H1 (cell line): ENCODE results near the gene KLHDC10. TPM values are rescaled to one million over a fixed set of nuclear protein-coding genes. Genes with fewer than 3 reads are reported as not detected.

Experiments
- CTCF ChIA-PET: fragments of 300-600 bp; sonication (Branson Sonifier 250); formaldehyde crosslinking; loops from one replicate; lab custom pipeline; 2021; ENCODE audit not compliant: partially characterized antibody; lab: Charles Lee
- POLR2A ChIA-PET: fragments of 300-600 bp; sonication (Branson Sonifier 250); formaldehyde crosslinking; loops from one replicate; lab custom pipeline; 2021; ENCODE audit warnings: inconsistent platforms; ENCODE audit not compliant: partially characterized antibody; lab: Charles Lee
- DNase-seq, 2 experiments: peaks; one replicate each; pipeline versions ENCODE4 v3.0.0 to v3.0.0-alpha.2; 2010 to 2022; ENCODE audit warnings: low spot score in 2 of 2, low read depth in 1 of 2, mixed read lengths in 1 of 2
- FAIRE-seq: peaks from 2 replicates; lab custom pipeline; 2011; peaks lifted over from hg19 to GRCh38; lab: Jason Lieb, UNC
- H2AFZ ChIP-seq: 2 replicates; pipeline ENCODE4 v1.8.1; 2012; ENCODE audit warnings: low read length, inconsistent platforms
- H2AK5ac ChIP-seq: 2 replicates; pipeline ENCODE4 v1.6.1; 2013; ENCODE audit warnings: low read depth, low read length
- H2BK120ac ChIP-seq: replicated peaks from 2 replicates; pipeline ENCODE3; 2013; ENCODE audit warnings: low read depth, low read length, inconsistent platforms
- H2BK12ac ChIP-seq: 2 replicates; pipeline ENCODE4 v1.6.1; 2013; ENCODE audit warnings: low read depth, low read length
- H2BK15ac ChIP-seq: 2 replicates; pipeline ENCODE4 v1.6.1; 2013; ENCODE audit warnings: low read length
- H2BK20ac ChIP-seq: 2 replicates; pipeline ENCODE4 v1.6.1; 2013; ENCODE audit warnings: low read length
- H2BK5ac ChIP-seq: 2 replicates; pipeline ENCODE4 v1.6.1; 2013; ENCODE audit warnings: low read depth, low read length
- H3K14ac ChIP-seq: 2 replicates; pipeline ENCODE4 v1.6.1; 2013; ENCODE audit warnings: inconsistent platforms; ENCODE audit not compliant: insufficient read length
- H3K18ac ChIP-seq: 2 replicates; pipeline ENCODE4 v1.6.1; 2013; ENCODE audit warnings: low read length; ENCODE audit errors: extremely low read depth
- H3K23ac ChIP-seq: 2 replicates; pipeline ENCODE4 v1.6.1; 2013; ENCODE audit warnings: inconsistent platforms; ENCODE audit not compliant: insufficient read length
- H3K23me2 ChIP-seq: 2 replicates; pipeline ENCODE4 v1.6.1; 2013; ENCODE audit warnings: low read depth, low read length
- H3K27ac ChIP-seq: 2 replicates; pipeline ENCODE4 v1.6.1; 2011; ENCODE audit warnings: low read depth, low read length, inconsistent platforms
- H3K27me3 ChIP-seq, 4 experiments: replicated peaks in 1 of 4; 1 replicate in 1 of 4; 2 replicates in 3 of 4; pipeline versions ENCODE4 v1.6.1 to v1.8.1; 2011 to 2013; ENCODE audit warnings: low read length in 3 of 4, mild to moderate bottlenecking in 3 of 4, inconsistent platforms in 2 of 4, mixed read lengths in 2 of 4, moderate library complexity in 1 of 4; ENCODE audit not compliant: control insufficient read depth in 3 of 4, insufficient read depth in 3 of 4; ENCODE audit errors: extremely low read depth in 1 of 4
- H3K36me3 ChIP-seq, 4 experiments: 2 replicates each; pipeline versions ENCODE4 v1.6.1 to v1.8.1; 2011 to 2013; ENCODE audit warnings: mild to moderate bottlenecking in 4 of 4, low read length in 3 of 4, moderate library complexity in 2 of 4, control low read depth in 1 of 4, inconsistent platforms in 1 of 4; ENCODE audit not compliant: insufficient read depth in 4 of 4, control insufficient read depth in 2 of 4
- H3K4ac ChIP-seq: replicated peaks from 2 replicates; pipeline ENCODE3; 2013; ENCODE audit warnings: low read length, low read depth, mixed read lengths, inconsistent platforms; ENCODE audit not compliant: insufficient read length
- H3K4me1 ChIP-seq, 4 experiments: replicated peaks in 1 of 4; 1 replicate in 1 of 4; 2 replicates in 3 of 4; pipeline versions ENCODE4 v1.6.1 to v1.8.1; 2011 to 2013; ENCODE audit warnings: low read length in 3 of 4, inconsistent platforms in 2 of 4, mixed read lengths in 1 of 4; ENCODE audit not compliant: insufficient read depth in 4 of 4, control insufficient read depth in 3 of 4
- H3K4me2 ChIP-seq, 2 experiments: 2 replicates each; pipeline versions ENCODE4 v1.6.1 to v1.8.1; 2011 to 2013; ENCODE audit warnings: low read depth in 2 of 2, low read length in 2 of 2, control low read depth in 1 of 2, inconsistent platforms in 1 of 2, mild to moderate bottlenecking in 1 of 2; ENCODE audit not compliant: insufficient read depth in 1 of 2
- H3K4me3 ChIP-seq, 4 experiments: fragments of 200-600, 300-600 bp in 1 of 4; sonication (generic), shearing (Covaris generic), sonication (Bioruptor Twin) in 1 of 4; 2 replicates each; pipeline versions ENCODE4 v1.5.1 to v1.8.1; 2011 to 2016; ENCODE audit warnings: low read length in 4 of 4, low read depth in 3 of 4, control low read depth in 2 of 4, inconsistent platforms in 2 of 4, mild to moderate bottlenecking in 2 of 4, mixed read lengths in 1 of 4, moderate library complexity in 1 of 4; ENCODE audit not compliant: insufficient read depth in 2 of 4; ENCODE audit errors: extremely low read depth in 1 of 4
- H3K56ac ChIP-seq: replicated peaks from 2 replicates; pipeline ENCODE3; 2013; ENCODE audit warnings: low read depth, mild to moderate bottlenecking, mixed read lengths, low read length, inconsistent platforms; ENCODE audit not compliant: insufficient read length
- H3K79me1 ChIP-seq: 2 replicates; pipeline ENCODE4 v1.6.1; 2013; ENCODE audit warnings: low read depth, low read length, control low read depth
- H3K79me2 ChIP-seq, 2 experiments: 2 replicates each; pipeline versions ENCODE4 v1.6.1 to v1.8.1; 2012 to 2013; ENCODE audit warnings: low read length in 2 of 2, mild to moderate bottlenecking in 2 of 2, inconsistent platforms in 1 of 2; ENCODE audit not compliant: insufficient read depth in 2 of 2, control insufficient read depth in 1 of 2
- H3K9ac ChIP-seq, 4 experiments: replicated peaks in 1 of 4; 1 replicate in 1 of 4; 2 replicates in 3 of 4; pipeline versions ENCODE4 v1.6.1 to v1.8.1; 2011 to 2013; ENCODE audit warnings: low read depth in 3 of 4, low read length in 3 of 4, control low read depth in 2 of 4, mild to moderate bottlenecking in 2 of 4, moderate library complexity in 2 of 4, inconsistent platforms in 1 of 4; ENCODE audit errors: extremely low read depth in 1 of 4
- H3K9me3 ChIP-seq, 2 experiments: 2 replicates each; pipeline versions ENCODE4 v1.6.1 to v1.8.1; 2012 to 2013; ENCODE audit warnings: mild to moderate bottlenecking in 2 of 2, moderate library complexity in 2 of 2, control low read depth in 1 of 2, inconsistent platforms in 1 of 2, low read depth in 1 of 2, low read length in 1 of 2, mixed read lengths in 1 of 2; ENCODE audit not compliant: insufficient read depth in 2 of 2
- H4K20me1 ChIP-seq, 2 experiments: replicated peaks in 1 of 2; 2 replicates each; pipeline versions ENCODE3 to v1.8.1; 2011 to 2013; ENCODE audit warnings: inconsistent platforms in 2 of 2, low read length in 2 of 2, mild to moderate bottlenecking in 1 of 2; ENCODE audit not compliant: insufficient read depth in 2 of 2, control insufficient read depth in 1 of 2
- H4K5ac ChIP-seq: 2 replicates; pipeline ENCODE4 v1.6.1; 2013; ENCODE audit warnings: low read length, low read depth, mixed read lengths, inconsistent platforms; ENCODE audit not compliant: insufficient read length
- H4K8ac ChIP-seq: 2 replicates; pipeline ENCODE4 v1.8.0; 2013; ENCODE audit warnings: mild to moderate bottlenecking, moderate library complexity, low read length, inconsistent platforms; ENCODE audit not compliant: insufficient read depth; ENCODE audit errors: extremely low read depth
- H4K91ac ChIP-seq: replicated peaks from 2 replicates; pipeline ENCODE3; 2013; ENCODE audit warnings: low read length, mixed read lengths, inconsistent platforms; ENCODE audit not compliant: insufficient read length
- ASH2L ChIP-seq: fragments of 200-600, 300-600 bp; sonication (generic); IDR thresholded peaks from one replicate; pipeline ENCODE4 v1.7.1; 2017; ENCODE audit warnings: low read length
- BACH1 ChIP-seq: IDR thresholded peaks from 2 replicates; pipeline ENCODE4 v1.6.1; 2012; ENCODE audit warnings: low read length, improper control_type of control experiment
- BCL11A ChIP-seq, 2 experiments: IDR thresholded peaks; one replicate each; pipeline ENCODE4 v1.6.1; 2011; ENCODE audit warnings: low read depth in 2 of 2, low read length in 2 of 2, mild to moderate bottlenecking in 2 of 2
- BRCA1 ChIP-seq: IDR thresholded peaks from 2 replicates; pipeline ENCODE4 v1.6.1; 2012; ENCODE audit warnings: low read depth, low read length, improper control_type of control experiment
- CHD1 ChIP-seq: IDR thresholded peaks from 2 replicates; pipeline ENCODE4 v1.6.1; 2012; ENCODE audit warnings: low read depth, low read length, improper control_type of control experiment
- CHD2 ChIP-seq: IDR thresholded peaks from 2 replicates; pipeline ENCODE4 v1.6.1; 2012; ENCODE audit warnings: low read length, improper control_type of control experiment
- FOSL1 ChIP-seq: IDR thresholded peaks from 2 replicates; pipeline ENCODE4 v1.6.1; 2011; ENCODE audit warnings: mild to moderate bottlenecking, low read depth, low read length, moderate library complexity; ENCODE audit not compliant: insufficient read depth
- GABPA ChIP-seq: IDR thresholded peaks from 2 replicates; pipeline ENCODE4 v1.6.1; 2011; ENCODE audit warnings: mild to moderate bottlenecking, low read length, moderate library complexity, borderline replicate concordance; ENCODE audit not compliant: insufficient read depth
- JUND ChIP-seq: IDR thresholded peaks from 2 replicates; pipeline ENCODE4 v1.6.1; 2011; ENCODE audit warnings: mild to moderate bottlenecking, improper control_type of control experiment, low read length
- KDM4A ChIP-seq: IDR thresholded peaks from one replicate; pipeline ENCODE4 v1.7.1; 2012; ENCODE audit warnings: low read depth, mild to moderate bottlenecking, moderate library complexity, low read length, inconsistent platforms; ENCODE audit not compliant: severe bottlenecking
- PHF8 ChIP-seq: fragments of 200-600 bp; sonication (generic); conservative IDR thresholded peaks from 2 replicates; pipeline ENCODE4 v1.7.1; 2012; ENCODE audit warnings: low read depth, mild to moderate bottlenecking, inconsistent platforms, low read length, moderate library complexity
- POLR2A ChIP-seq, 2 experiments: IDR thresholded peaks; 1 replicate in 1 of 2; 2 replicates in 1 of 2; pipeline ENCODE4 v1.6.1; 2011; ENCODE audit warnings: low read depth in 2 of 2, low read length in 2 of 2, mild to moderate bottlenecking in 2 of 2; ENCODE audit errors: control extremely low read depth in 1 of 2
- RBBP5 ChIP-seq: IDR thresholded peaks from 2 replicates; pipeline ENCODE4 v1.7.1; 2012; ENCODE audit warnings: low read depth, mild to moderate bottlenecking, inconsistent platforms, low read length, moderate library complexity, borderline replicate concordance
- SRF ChIP-seq: IDR thresholded peaks from 2 replicates; pipeline ENCODE4 v1.6.1; 2011; ENCODE audit warnings: mild to moderate bottlenecking, low read depth, low read length, moderate library complexity
- polyA plus RNA-seq, 7 experiments: library from polyadenylated mRNA; depleted of rRNA in 3 of 7; stranded (reverse) in 5 of 7; unstranded in 2 of 7; fragments of >200 nt in 5 of 7; fragments of 200-250 nt in 2 of 7; gene quantifications; 1 replicate in 5 of 7; 2 replicates in 1 of 7; 4 replicates in 1 of 7; pipeline versions ENCODE4 v1.2.1 to v1.2.3, GENCODE V29; 2011 to 2013; ENCODE audit warnings: missing spikeins in 2 of 7, mixed read lengths in 2 of 7
- total RNA-seq: library from RNA; stranded (reverse); fragmentation: NEBNext Ultra II Directional; extraction: Animal tissue kit (Norgen Biotek cat#: 25700); gene quantifications from 2 replicates; pipeline ENCODE4 v1.2.1, GENCODE V29; 2021

The KLHDC10 gene
- total and polyA plus RNA-seq, 2 of the 8 experiments (the other 6 are each of a cell fraction or from before 2014, with no cell fraction given), result 6.6 to 14.5 TPM

DNA sequence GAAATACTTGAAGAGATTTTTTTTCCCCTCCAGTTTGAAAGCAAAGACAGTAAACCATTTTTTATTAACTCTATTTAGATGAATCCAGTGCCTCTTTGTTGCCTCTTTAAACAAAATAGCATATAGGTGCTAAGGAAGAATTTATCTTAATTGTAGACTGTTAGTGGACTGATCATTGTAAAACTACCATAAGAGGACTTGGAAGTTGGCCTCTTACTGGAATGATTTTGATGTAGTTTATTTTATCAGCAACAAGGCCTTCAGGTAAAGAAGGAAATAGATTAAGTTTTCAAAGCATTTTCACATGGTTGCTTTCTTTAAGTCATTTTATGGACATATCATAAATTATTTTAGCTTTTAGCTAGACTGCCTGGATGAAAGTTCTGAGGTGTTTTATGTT, 53.2 kb downstream of the KLHDC10 start:
- Histone ChIP-seq H3K23me2 (peaks cover 2% of the 10 kb centered on the region; the same call in 1 of the 2 replicates), H3K4me3 (no peak overlapping the region), H2BK120ac (no peak overlapping the region), H2BK5ac (no peak overlapping the region), H3K27me3 (no peaks in the 10 kb centered on the region), H3K79me1 (no peaks in the 10 kb centered on the region), H3K4me1 (no peaks in the 10 kb centered on the region), H4K91ac (no peak overlapping the region), H3K36me3 (peaks cover 0 to 28% (median 10%) of the 10 kb centered on the region in 4 experiments; a peak in 6 of 8 replicates), H3K14ac (no peak overlapping the region), H3K9ac (no peak overlapping the region), H3K18ac (no peak overlapping the region), H3K27ac (no peak overlapping the region), H3K4ac (no peak overlapping the region), H2BK20ac (no peak overlapping the region), H4K8ac (no peak overlapping the region), H3K4me2 (no peak overlapping the region), H2BK15ac (no peak overlapping the region), H2BK12ac (no peak overlapping the region), H2AFZ (no peak overlapping the region), H4K5ac (no peak overlapping the region), H3K79me2 (no peaks in the 10 kb centered on the region), H3K56ac (no peak overlapping the region), H3K9me3 (no peaks in the 10 kb centered on the region), H4K20me1 (peaks cover 0 to 2% of the 10 kb centered on the region in 2 experiments), H2AK5ac (no peak overlapping the region), H3K23ac (no peak overlapping the region)
- no peak for FAIRE-seq
- ChIA-PET POLR2A (interaction anchor here (1.0 kb wide), 1 partner anchor 9 kb away, joined by 3 read pairs; no protein-coding TSS in a partner anchor), CTCF (no interaction called here)
- no peak for DNase-seq
- TF ChIP-seq ASH2L (no peak), BACH1 (no peak), BCL11A (IDR thresholded peaks at IDR 0.05; ENCODE audit: low read depth in 2 of 2, low read length in 2 of 2) (no peak), CHD2 (no peak), PHF8 (no peak), KDM4A (no peak), CHD1 (no peak), POLR2A (IDR thresholded peaks at IDR 0.05; ENCODE audit: control extremely low read depth in 1 of 2, low read depth in 2 of 2, low read length in 2 of 2) (no peak), SRF (no peak), JUND (no peak), RBBP5 (no peak), GABPA (no peak), FOSL1 (no peak), BRCA1 (no peak)
